ENCODE results near the gene CSNK1E.

The CSNK1E gene

GRCh38 chr22:38282397-38282796, 34.8 kb downstream of the CSNK1E start:
- DNase-seq (ENCODE audit: low read depth, low spot score), result no peak

DNA sequence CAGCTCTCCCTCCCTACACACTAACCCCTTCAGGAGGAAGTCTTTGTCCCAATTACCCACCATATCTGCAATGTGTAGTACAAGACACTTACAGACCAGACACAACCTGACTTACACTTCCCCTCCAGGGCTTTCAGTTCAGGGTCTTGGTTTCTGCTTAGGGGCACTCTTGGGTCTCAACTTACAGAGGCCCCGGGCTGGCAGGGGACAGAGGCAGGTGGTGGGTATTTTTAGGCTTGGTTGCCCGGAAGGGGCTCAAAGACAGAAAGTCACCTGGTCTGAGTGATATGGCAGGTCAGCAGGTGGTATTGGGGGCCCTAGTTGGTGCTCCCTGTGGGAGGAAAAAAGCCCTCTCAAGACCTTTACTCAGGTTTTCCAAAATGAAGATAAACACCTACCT, 41.1 kb downstream of the CSNK1E start:
- DNase-seq (ENCODE audit: low read depth, low spot score), result no peak

DNA sequence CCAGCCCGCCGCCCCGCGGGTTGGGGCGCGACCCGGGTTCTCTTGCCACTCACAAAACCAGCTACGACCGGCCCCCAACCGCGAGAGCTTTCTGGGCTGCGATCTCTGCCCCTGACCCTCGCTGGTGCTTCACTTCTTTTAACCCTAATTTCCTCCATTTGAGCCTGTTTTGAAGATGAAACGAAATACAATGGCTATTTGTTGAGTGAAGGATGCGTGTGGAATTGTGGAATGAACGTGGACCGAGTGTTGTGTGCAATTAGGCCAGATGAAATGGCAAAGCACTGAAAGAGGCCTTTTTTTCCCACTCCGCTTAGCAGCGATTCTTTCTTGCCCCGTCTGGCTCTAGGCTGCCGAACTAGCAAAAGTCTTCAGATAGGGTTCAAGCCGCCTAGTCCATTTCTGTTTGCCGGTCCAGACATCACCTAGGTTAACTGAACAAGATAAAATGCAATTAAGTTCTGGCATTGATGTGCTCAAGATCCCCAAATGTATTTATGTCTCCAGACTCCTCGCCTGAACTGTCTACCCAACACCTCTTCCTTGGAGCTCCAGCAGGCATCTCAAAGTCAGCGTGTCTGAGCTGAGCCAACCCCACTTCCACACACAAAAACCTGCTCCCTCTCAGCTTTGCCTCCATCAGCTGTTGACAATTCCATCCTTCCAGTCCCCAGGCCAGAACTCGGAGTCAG, 44.0 kb downstream of the CSNK1E start:
- no peak for DNase-seq (ENCODE audit: low read depth, low spot score)

DNA sequence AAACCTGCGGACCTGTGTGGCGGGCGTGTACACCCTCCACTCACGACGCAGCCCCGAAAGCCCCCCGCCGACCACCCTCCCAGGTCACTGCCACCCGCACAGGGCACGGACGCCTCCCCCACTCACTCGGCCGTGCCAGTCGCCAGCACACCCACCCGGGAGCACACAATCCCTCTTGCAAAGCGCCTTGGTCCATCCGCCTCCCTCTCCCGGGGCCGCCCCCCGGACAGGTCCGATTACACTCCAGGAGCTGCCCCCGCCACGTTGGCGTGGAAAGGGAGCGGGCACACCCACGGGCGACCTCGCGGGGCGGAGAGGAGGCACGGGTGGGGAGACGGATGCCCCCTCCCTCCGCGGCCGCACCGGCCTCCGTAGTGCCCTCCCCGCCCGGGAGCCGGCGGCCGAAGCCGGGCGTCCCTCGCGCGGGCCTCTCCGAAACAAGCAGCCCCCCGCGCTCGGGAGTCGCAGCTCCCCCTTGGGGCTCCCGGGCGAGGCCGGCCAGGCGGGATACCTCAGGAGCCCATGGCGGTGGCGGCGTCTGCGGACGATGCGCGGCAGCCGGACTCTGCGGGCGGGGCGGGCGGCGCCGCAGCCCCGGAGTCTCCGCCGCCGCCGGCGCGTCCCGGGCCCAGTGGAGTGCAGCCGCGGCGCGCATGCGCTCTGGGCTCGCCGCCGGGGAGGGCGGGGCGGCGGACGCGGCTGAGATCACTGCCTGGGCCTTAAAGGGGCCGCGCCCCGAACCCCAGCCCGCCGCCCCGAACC, 44.7 kb downstream of the CSNK1E start, which contains the start of gene TMEM184B:
TSS of gene TMEM184B (minus strand) at position 638 of the 762 bp plus-strand sequence. CDS start 25,049 bp downstream, outside the sequence.
- DNase-seq (ENCODE audit: low read depth, low spot score), result peak; percentile 93

GRCh38 chr22:38271927-38272372, 45.3 kb downstream of the CSNK1E start:
- peak; percentile 44 for DNase-seq (ENCODE audit: low read depth, low spot score)

DNA sequence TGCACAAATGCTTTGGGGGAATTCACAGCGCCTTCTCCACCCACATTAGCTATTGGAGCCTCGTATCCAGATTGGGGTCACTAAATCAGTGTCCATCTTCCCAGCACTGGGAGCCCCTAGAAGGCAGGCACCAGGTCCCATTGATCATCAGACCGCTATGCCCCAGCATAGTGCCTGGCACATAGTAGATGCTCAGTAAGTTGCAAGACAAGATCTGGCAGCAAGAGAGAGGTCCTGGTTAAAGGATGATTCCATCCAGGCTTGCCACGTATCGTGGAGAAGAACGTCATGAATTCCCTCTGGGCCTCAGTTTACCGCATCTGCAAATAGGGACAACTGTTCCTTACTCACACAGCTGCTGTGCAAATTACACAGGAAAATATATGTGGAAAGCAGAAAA, 46.1 kb downstream of the CSNK1E start:
- no peak for DNase-seq (ENCODE audit: low read depth, low spot score)

DNA sequence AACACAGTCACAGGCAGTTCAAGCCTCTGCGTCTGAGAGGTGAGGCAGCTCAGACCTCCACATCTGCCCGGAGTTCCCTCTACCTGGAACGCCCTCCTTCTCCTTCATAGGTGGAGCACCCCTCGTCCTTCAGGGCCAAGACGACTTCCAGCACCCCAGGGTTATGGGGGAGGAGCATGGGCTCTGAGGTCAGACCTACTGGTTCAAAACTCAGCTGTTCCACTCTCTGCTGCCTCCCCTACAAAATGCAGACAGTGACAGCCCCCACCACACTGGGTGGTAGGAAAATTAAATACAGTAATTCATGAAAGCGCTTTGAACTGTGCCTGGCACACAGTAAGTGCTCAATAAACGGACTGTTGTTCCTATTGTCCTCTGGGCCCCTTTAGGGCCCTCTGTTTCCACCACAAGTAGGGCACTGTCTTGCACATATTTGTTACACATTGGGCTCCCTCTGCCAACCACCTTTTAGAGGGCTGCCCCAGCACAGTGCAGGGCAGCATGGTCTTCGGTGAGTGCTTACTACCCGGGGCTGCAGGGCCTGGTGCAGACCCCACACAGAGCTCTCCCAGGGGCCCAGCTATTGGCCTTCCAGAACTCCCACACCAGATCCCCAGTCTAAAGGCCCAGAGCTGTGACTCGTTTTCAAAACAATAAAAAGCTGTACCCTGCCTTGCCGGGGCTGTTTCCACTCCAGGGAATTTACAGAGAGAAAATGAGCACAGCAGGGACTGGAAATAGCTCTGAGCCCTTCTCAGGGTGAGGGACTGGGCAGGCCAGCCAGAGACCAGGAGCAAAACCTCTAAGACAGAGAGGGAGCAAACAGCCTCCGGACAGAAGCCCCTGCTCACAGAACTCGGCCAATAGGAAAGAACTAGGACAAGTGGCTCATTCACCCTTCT, 46.9 kb downstream of the CSNK1E start:
- peak; percentile 46 for DNase-seq (ENCODE audit: low read depth, low spot score)

GRCh38 chr22:38269466-38269865, 47.8 kb downstream of the CSNK1E start:
- no peak for DNase-seq (ENCODE audit: low read depth, low spot score)

DNA sequence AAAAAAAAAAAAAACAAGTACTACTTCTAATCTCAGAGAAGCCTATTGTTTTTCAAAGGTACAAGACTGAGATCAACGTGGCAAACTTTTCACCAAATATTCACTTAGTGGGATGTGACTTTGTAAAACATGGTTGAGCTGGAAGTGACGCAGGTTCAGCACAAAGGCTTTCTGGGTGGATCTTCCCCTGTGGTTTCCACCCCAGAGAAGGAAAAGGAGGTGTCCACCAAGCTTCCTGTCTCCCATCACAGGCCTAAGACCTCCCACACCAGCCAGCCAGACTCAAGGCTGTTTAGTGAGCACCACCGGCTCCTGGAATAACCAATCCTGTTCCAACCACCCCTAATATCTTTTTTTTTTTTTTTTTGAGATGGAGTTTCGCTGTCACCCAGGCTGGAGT, 50.1 kb downstream of the CSNK1E start:
- no peak for DNase-seq (ENCODE audit: low read depth, low spot score)

DNA sequence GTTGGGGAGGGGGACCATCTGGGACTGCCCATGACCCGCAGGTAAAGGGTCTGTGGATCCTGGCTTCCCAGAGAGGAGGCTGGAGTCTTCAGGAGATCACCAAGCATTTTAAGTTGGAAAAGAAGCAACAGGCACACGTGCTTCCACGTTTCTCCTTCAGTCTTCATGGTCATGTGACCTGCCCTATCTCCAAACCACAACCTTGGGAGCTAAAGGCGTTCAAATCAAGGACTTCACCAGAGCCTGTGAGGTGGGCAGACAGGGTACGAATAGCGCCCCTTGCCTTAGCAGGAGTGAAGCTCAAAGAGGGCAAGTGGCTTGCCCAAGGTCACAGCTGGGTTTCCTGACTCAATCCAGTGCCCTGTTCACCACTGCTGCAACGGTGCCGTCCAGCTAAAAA, 51.1 kb downstream of the CSNK1E start:
- DNase-seq (ENCODE audit: low read depth, low spot score), result no peak

- DNase-seq (ENCODE audit: low read depth, low spot score), result no peak
Observed at GRCh38 chr22:38264322-38264843, 52.9 kb downstream of the CSNK1E start.

- DNase-seq (ENCODE audit: low read depth, low spot score), result no peak
Observed at GRCh38 chr22:38262051-38262795, 55.0 kb downstream of the CSNK1E start.

DNA sequence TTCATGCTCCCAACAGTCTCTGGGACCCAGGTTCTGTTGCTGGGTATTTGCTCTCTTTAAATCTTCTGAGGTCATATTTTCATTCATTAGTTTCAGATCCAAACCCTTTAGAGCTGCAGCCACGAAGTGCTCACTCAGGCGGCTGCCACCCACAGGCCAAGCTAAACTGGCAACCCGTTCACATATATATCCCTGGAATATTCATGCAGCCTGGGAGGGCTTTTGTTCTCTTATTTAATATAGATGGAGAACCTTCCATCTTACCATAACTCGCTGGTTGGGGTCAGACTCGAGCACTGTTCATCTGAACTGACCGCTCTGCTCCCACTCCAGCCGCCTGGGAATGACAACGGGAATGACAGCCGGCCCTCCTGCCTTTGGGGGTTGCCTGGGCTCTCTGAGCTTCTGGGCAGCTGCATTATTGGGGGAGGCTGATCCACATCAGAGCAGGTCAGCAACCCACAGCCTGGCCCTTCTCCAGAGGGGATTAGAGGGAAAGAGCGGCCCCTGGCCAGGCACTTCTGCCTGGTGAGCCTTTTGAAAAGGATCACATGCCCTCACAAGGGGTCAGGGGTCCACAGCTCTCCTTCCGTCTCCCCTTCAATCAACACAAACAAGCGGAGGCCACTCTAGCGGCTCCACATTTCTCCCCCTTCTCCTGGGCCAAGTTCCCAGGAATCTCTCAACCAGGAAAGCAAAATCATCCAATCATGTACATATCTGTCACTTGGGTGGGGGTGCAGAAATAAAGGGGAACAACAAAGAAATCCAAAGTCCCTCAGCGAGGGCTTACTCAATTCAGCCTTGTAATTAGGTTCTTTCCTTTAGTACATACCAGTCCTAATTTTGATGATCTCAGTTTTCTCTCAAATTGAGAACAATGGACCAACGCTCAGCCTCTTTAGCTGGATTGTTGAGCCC, 56.2 kb downstream of the CSNK1E start:
- DNase-seq (ENCODE audit: low read depth, low spot score), result peak; percentile 68

DNA sequence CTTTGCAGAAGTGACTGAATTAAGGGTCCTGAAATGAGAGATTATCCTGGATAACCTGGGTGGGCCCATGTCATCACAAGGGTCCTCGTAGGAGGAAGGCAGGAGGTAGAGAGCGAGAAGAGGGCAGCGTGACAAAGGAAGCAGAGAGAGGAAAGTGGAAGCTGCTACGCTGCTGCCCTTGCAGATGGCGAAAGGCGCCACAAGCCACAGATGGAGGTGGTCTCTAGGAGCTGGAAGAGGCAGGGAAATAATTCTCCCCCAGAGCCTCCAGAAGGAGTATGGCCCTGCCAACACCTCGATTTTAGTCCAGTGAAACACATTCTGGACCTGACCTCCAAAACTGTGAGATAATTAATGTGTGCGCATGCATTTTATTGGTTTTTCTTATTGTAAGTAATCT, 57.9 kb downstream of the CSNK1E start:
- DNase-seq (ENCODE audit: low read depth, low spot score), result no peak

GRCh38 chr22:38258895-38259294, 58.3 kb downstream of the CSNK1E start:
- DNase-seq (ENCODE audit: low read depth, low spot score), result no peak

- no peak for DNase-seq (ENCODE audit: low read depth, low spot score)
Observed at GRCh38 chr22:38257650-38258250, 59.5 kb downstream of the CSNK1E start.

DNA sequence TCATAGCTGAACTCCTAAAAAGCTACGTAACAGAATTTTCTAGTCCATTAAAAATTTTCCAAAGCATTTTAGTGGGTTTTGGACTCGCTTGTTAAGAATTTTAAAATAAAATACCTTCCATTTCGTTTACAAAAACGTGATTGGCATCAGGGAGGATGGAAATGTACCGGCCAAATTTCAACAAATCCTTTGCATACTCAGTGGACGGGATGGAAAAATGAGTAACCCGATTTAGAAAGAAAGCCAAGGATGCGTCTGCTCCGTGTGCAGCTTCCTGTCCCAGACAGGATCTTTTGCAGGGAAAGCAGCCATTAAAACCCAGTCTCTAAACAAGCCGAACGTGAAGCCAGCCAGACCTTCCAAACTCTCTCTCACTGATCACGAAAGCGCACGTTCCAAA, 60.1 kb downstream of the CSNK1E start:
- peak; percentile 62 for DNase-seq (ENCODE audit: low read depth, low spot score)

DNA sequence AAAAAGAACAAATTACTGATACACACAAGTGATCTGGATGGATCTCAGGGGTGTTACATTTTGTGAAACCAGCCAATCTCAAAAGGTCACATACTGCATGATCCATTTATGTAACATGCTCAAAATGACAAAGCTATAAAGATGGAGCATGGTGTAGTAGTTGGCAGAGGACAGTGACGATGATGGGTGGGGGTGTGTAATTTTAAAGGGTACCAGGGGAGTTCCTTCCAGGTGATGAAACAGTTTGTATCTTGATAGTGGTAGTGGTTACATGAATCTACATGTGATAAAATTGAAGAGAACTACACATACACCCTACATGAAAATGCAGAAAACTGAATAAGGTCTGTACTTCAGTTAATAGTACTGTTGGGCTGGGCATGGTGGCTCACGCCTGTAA, 61.5 kb downstream of the CSNK1E start:
- DNase-seq (ENCODE audit: low read depth, low spot score), result no peak

DNA sequence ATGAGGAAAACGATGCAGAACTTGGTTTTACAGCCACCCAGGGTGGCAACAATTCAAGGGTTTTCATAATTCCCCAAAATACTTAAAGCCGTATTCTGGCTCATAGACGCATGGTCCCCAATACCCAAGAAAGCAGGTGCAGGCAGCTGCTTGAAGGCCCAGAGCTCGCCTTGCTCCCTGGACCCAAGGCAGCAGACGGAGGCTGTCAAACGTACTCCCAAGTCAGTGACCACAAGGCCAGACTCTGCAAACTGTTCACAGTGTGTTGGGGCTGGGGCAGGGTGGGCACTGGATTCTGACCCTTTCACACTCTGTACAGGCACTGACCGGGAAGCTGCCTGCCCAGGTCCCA, 65.9 kb downstream of the CSNK1E start:
- no peak for DNase-seq (ENCODE audit: low read depth, low spot score)
